HFF-Myc (cell line): Measurements from ENCODE around the gene HHIPL2.

Experiments
- DNase-seq: peaks from one replicate; pipeline ENCODE4 v3.0.0-alpha.2; 2011; ENCODE audit warnings: low read depth; ENCODE audit errors: extremely low read depth
- H3K4me3 ChIP-seq: replicated peaks from 2 replicates; pipeline ENCODE4 v1.5.1; 2011; ENCODE audit warnings: low read depth, mild to moderate bottlenecking, control low read depth, low read length
- CTCF ChIP-seq: IDR thresholded peaks from 2 replicates; pipeline ENCODE4 v1.5.1; 2012; ENCODE audit warnings: mild to moderate bottlenecking, low read depth, low read length, control low read depth; ENCODE audit errors: missing control alignments

The HHIPL2 gene

GRCh38 chr1:222547944-222548671, at the start of gene HHIPL2:
HHIPL2 (minus strand) TSS chr1:222548104; CDS start chr1:222548044, 60 bp downstream.
- no peak for DNase-seq
- H3K4me3 ChIP-seq, result no peak within 1 kb of the TSS
- TF ChIP-seq CTCF, result no peak

DNA sequence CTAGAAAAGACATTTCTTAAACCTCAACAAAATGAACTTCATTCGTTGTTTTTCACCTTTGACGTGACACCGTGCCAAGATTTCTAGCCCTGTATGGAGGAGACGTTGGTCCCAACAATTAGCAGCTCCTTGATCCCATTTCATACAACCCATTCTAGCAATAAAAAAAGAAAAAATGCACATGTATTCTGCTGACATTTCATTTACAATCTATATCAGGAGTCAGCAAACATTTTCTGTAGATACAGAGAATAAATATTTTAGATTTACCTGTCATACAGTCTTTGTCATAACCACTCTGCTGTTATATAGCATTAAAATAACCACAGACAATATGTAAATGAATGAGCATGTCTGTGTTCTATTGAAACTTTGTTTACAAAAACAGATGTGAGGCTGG, 48.8 kb upstream of the HHIPL2 start:
- H3K4me3 ChIP-seq, result no peak overlapping the region
- TF ChIP-seq CTCF, result no peak
- DNase-seq, result no peak

DNA sequence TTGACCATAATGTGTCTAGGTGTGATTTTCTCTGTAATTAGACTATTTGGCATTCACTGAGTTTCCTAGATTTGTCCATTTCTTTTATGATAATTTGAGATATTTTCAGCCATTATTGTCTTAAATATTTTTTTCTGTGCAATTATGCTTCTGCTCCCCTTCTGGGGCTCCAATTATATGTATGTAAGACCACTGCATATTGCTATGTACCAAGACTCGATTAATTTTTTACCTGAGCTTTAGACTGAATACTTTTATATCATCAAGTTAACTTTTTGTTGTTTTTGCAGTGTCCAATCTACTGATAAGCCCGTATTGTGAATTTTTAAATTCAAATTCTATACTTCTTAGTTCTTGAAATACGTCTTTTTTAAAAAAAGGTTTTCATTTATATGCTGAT, 46.9 kb upstream of the HHIPL2 start:
- no peak overlapping the region for H3K4me3 ChIP-seq
- no peak for DNase-seq
- TF ChIP-seq CTCF, result no peak

DNA sequence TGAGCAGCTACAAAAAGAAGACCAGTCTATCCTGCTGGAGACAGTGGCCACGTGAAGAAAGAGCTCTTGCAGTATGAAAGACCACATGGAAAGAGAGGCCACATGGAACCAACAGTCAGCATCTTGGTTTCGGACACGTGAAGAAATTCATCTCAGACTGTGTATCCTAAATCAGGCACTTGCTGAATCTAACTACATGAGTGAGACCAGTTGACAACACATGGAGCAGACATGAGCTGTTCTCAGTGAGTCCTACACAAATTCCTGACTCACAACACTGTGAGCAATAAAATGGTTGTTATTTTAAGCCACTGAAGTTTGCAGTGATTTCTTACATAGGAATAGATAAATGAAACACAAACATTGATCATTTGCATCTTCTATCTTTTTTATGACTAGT, 44.3 kb upstream of the HHIPL2 start:
- no peak for DNase-seq
- no peak for TF ChIP-seq CTCF
- no peak overlapping the region for H3K4me3 ChIP-seq

DNA sequence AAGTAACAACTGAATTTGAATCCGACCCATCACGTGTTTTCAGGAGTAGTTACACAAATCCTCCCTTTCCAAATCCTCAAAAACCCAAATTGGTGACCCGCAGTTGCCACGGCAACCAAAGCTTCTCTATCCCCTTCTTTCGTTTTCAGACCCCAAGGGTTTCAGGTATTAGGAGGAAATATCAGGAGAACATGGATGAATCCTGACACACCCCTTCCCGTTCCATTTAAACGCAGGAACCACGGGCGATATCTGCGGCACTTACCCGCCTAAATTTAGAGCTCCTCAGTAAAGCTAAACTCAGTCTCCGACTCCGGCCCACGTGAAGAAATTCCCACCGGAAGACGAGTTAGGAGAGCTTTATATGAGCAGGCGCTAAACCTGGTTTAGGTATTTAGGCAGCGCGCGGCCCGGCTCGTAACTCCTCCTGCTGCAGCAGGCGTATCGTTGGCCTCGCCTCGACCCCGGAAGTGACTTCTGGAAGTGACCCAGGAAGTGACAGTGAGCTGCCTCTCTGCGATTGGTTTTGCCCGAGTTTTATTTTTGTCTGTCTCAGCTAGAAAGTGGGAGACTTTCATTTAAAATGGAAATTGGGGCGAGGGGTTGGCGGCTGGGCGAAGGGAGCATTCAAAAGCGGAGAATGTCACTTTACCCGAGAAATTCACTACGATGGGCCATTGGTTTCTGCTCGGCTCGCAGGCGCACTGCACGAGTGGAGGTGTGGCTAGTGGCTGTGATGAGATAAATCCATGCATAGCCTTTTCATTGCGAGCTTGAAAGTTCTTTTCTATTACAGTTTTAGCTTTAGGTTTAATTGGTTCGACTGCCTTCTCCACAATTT, 41.8 kb upstream of the HHIPL2 start, which contains the start of gene TAF1A:
TSS of gene TAF1A (minus strand) at position 472 of the 841 bp plus-strand sequence.
- H3K4me3 ChIP-seq, result peak within 1 kb of the TSS; percentile 68
- peak; percentile 49 for DNase-seq
- no peak for TF ChIP-seq CTCF

- no peak for DNase-seq
- H3K4me3 ChIP-seq, result peak overlapping the region; percentile 68; the same call in 1 of the 2 replicates
- TF ChIP-seq CTCF, result no peak
Measured at GRCh38 chr1:222588135-222588534, 40.2 kb upstream of the HHIPL2 start.
